Panc1 (cell line): Measurements from ENCODE around the gene ATG4B. TPM values are rescaled to one million over a fixed set of nuclear protein-coding genes. Genes with fewer than 3 reads are reported as not detected.
A peak's percentile ranks its signal among the peaks of the same experiment; 100 is the strongest.

Experiments
- ATAC-seq: fragments of 200-7000 bp; cut with Tn5 transposase; 2 replicates; pipeline ENCODE4 v1.9.1; 2020; ENCODE audit warnings: mild to moderate bottlenecking, moderate library complexity
- BruUV-seq: library from RNA; stranded (reverse); fragments of 400-500 nt; replicated peaks from 2 replicates; lab custom pipeline; 2021; lab: Mats Ljungman, UMichigan
- CTCF ChIA-PET: fragments of 300-600 bp; sonication (Branson Sonifier 250); formaldehyde crosslinking; loops from one replicate; lab custom pipeline; 2022; ENCODE audit warnings: antibody characterized with exemption; lab: Charles Lee
- POLR2A ChIA-PET: fragments of 300-600 bp; sonication (Branson Sonifier 250); formaldehyde crosslinking; loops from one replicate; lab custom pipeline; 2022; ENCODE audit warnings: antibody characterized with exemption; lab: Charles Lee
- DNase-seq: peaks from one replicate; pipeline ENCODE4 v3.0.0-alpha.2; 2010; ENCODE audit warnings: low read depth, low spot score
- H3K27ac ChIP-seq: 2 replicates; pipeline ENCODE4 v1.5.1; 2011; ENCODE audit warnings: mild to moderate bottlenecking, low read length, inconsistent platforms
- H3K27me3 ChIP-seq: fragments of 200-500 bp; sonication (Bioruptor generic); 2 replicates; pipeline ENCODE4 v1.6.0; 2014; ENCODE audit warnings: low read length, inconsistent platforms; ENCODE audit not compliant: control insufficient read depth, insufficient read depth
- H3K36me3 ChIP-seq: fragments of 200-500 bp; sonication (Bioruptor generic); 2 replicates; pipeline ENCODE4 v1.5.1; 2014; ENCODE audit warnings: inconsistent platforms, mild to moderate bottlenecking, low read length, moderate library complexity; ENCODE audit not compliant: control insufficient read depth, insufficient read depth
- H3K4me1 ChIP-seq: 2 replicates; pipeline ENCODE4 v1.5.1; 2011; ENCODE audit warnings: inconsistent platforms, mild to moderate bottlenecking, low read length, moderate library complexity; ENCODE audit not compliant: control insufficient read depth, insufficient read depth
- H3K4me3 ChIP-seq, 2 experiments: 2 replicates each; pipeline ENCODE4 v1.5.1; 2011 to 2012; ENCODE audit warnings: low read depth in 2 of 2, low read length in 2 of 2, mild to moderate bottlenecking in 2 of 2, inconsistent platforms in 1 of 2, moderate library complexity in 1 of 2
- H3K9me3 ChIP-seq: fragments of 200-500 bp; sonication (Bioruptor generic); 2 replicates; pipeline ENCODE4 v1.5.1; 2014; ENCODE audit warnings: low read depth, mild to moderate bottlenecking, inconsistent platforms, low read length, moderate library complexity; ENCODE audit not compliant: control insufficient read depth, insufficient read depth
- CTCF ChIP-seq: fragments of 450-650 bp; IDR thresholded peaks from 2 replicates; pipeline ENCODE4 v1.5.1; 2017; ENCODE audit warnings: mild to moderate bottlenecking
- POLR2AphosphoS5 ChIP-seq: IDR thresholded peaks from 2 replicates; pipeline ENCODE4 v1.6.1; 2012; ENCODE audit warnings: mild to moderate bottlenecking, low read depth, low read length, moderate library complexity
- SIN3A ChIP-seq: IDR thresholded peaks from 2 replicates; pipeline ENCODE4 v1.6.1; 2012; ENCODE audit warnings: low read depth, mild to moderate bottlenecking, low read length, moderate library complexity, borderline replicate concordance; ENCODE audit not compliant: insufficient read depth
- TCF7L2 ChIP-seq: IDR thresholded peaks from 2 replicates; pipeline ENCODE4 v1.6.1; 2011; ENCODE audit warnings: mild to moderate bottlenecking, low read depth, low read length, inconsistent platforms
- in situ Hi-C: cut with HindIII; loops from 2 replicates; pipeline ENCODE4 v1.10.0; 2016; ENCODE audit warnings: low sequenced_read_pairs, low pct_unique_long_range_greater_than_20kb
- intact Hi-C: fragments of 100-400 bp; cut with micrococcal nuclease; formaldehyde crosslinking; loops from one replicate; pipeline ENCODE4 v1.10.0; 2022; ENCODE audit not compliant: unreplicated experiment
- total RNA-seq: library from RNA; stranded (reverse); gene quantifications from one replicate; pipeline ENCODE4 v1.2.1, GENCODE V29; 2021; ENCODE audit not compliant: unreplicated experiment
- TF ChIP-seq, protein P1 (sequence below), 2 experiments: IDR thresholded peaks; 2 replicates each; pipeline ENCODE4 v1.6.1; 2011 to 2012; ENCODE audit warnings: low read depth in 2 of 2, control low read depth in 1 of 2, low read length in 1 of 2, mild to moderate bottlenecking in 1 of 2, moderate library complexity in 1 of 2; ENCODE audit not compliant: insufficient read depth in 1 of 2

The ATG4B gene
- total RNA-seq, 1 experiment from 2014 or later, result 84.2 TPM

DNA sequence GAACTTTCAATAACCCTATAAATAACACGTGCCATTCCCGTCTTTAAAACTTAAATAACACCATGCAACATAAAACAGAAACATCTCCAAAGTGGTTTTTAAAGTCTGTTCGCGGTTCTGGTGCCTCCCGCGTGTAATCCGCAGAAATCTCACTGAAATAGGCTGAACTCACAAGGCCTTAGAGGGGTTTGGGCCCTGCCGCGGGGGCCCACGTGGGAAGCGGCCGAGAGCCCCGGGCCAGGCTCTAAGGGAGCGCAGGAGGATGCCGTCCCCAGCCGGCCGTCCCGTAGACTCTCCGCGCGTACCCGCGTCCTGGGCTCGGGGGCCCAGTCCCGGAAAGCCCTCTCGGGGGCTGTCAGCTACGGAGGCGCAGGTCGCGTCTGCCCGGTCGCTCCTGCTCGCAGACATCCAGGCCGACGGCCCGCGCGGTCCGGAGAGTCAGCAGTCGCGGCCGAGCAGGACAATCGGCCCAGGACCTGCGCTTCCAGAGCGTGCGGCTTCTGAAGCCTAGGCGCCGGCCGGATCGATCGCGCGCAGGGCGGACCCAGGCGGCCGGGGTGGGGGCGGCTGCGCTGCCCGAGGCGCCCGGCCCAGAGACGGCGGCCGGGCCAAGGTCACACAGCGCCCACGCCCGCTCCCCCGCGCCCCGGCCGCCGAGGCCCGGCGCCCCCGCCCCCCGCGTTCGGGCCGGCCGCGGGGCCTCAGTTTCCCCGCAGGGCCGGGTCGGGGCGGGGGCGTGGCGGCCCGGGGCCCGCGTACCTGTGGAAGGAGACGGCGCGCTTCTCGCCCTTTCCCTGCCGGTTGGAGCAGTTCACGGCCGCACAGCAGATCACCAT lies 1.1 kb upstream of the ATG4B start:
- peaks cover 11% of the 10 kb centered on the region for H3K4me1 ChIP-seq
- TF ChIP-seq POLR2AphosphoS5, result no peak
- 0 out of 2 replicates have a peak, but pooled peaks have one; percentile 15 for TF ChIP-seq SIN3A
- ChIA-PET POLR2A (interaction anchor here (0.6 to 1.1 kb wide), 2 partner anchors 25 to 548 kb away, joined by 3 to 7 read pairs; no protein-coding TSS in a partner anchor), CTCF (no interaction called here)
- H3K27ac ChIP-seq, result peak overlapping the region; percentile 92
- BruUV-seq, result no TSS peak
- intact Hi-C loops (no loop called here), in situ Hi-C loops (no loop called here)
- peaks cover 3% of the 10 kb centered on the region; the same call in 1 of the 2 replicates for H3K36me3 ChIP-seq
- H3K4me3 ChIP-seq, result peak overlapping the region; percentile 63 to 65
- peak; percentile 66 for ATAC-seq
- H3K9me3 ChIP-seq, result peaks cover 5% of the 10 kb centered on the region; the same call in 1 of the 2 replicates
- H3K27me3 ChIP-seq, result no peaks in the 10 kb centered on the region
- no peak for DNase-seq

DNA sequence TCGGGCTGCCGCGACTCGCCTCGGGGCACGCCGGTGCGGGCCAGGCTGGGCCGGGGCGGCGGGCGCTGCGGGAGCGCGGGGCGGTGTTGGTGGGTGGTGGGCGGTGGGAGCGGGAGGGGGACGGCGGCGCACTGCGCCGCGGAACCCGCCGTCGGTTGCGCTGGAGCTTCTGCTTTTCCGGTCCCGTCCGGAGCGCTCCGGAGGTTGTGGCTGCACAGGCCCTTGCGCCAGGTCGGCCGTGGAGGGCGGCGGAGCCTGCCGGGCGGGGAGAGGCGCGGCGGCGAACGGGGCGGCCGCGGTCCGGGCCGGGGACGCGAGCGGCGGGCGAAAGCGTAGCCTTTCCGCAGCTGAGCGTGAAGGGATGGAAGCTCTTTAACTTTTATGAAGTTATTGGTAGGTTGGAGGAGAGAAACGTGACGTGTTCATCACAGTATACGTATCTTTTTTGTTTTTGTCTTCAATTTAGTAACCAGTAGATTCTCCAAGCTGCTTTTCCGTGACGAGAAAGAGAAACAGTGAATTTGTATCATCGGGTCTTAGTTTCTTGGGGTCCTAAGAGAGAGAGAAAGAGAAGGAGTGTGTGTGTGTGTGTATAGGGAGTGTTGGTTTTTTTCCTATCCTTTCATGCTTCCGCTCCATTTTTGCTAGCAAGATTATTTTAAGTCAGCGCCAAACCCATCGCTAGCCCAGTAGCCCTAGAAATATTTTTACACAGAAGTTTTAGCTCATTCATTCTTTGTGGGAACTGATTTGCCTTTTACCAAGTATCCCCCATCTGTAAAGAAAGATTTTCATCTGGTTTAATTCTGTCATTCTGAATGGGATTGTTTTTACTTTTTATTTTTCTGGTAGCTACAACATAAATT lies 535 bp downstream of the ATG4B start:
- peaks cover 11% of the 10 kb centered on the region for H3K4me1 ChIP-seq
- DNase-seq (no peak), ATAC-seq (peak; percentile 11)
- no peaks in the 10 kb centered on the region for H3K27me3 ChIP-seq
- in situ Hi-C loops (no loop called here), intact Hi-C loops (no loop called here)
- no TSS peak for BruUV-seq
- H3K4me3 ChIP-seq, result peak overlapping the region; percentile 65 to 82
- peaks cover 3% of the 10 kb centered on the region; the same call in 1 of the 2 replicates for H3K36me3 ChIP-seq
- ChIA-PET CTCF (no interaction called here), POLR2A (interaction anchor here (1.1 kb wide), 1 partner anchor 550 kb away, joined by 7 read pairs; no protein-coding TSS in a partner anchor)
- H3K9me3 ChIP-seq, result peaks cover 5% of the 10 kb centered on the region; the same call in 1 of the 2 replicates
- TF ChIP-seq, protein P1, sequence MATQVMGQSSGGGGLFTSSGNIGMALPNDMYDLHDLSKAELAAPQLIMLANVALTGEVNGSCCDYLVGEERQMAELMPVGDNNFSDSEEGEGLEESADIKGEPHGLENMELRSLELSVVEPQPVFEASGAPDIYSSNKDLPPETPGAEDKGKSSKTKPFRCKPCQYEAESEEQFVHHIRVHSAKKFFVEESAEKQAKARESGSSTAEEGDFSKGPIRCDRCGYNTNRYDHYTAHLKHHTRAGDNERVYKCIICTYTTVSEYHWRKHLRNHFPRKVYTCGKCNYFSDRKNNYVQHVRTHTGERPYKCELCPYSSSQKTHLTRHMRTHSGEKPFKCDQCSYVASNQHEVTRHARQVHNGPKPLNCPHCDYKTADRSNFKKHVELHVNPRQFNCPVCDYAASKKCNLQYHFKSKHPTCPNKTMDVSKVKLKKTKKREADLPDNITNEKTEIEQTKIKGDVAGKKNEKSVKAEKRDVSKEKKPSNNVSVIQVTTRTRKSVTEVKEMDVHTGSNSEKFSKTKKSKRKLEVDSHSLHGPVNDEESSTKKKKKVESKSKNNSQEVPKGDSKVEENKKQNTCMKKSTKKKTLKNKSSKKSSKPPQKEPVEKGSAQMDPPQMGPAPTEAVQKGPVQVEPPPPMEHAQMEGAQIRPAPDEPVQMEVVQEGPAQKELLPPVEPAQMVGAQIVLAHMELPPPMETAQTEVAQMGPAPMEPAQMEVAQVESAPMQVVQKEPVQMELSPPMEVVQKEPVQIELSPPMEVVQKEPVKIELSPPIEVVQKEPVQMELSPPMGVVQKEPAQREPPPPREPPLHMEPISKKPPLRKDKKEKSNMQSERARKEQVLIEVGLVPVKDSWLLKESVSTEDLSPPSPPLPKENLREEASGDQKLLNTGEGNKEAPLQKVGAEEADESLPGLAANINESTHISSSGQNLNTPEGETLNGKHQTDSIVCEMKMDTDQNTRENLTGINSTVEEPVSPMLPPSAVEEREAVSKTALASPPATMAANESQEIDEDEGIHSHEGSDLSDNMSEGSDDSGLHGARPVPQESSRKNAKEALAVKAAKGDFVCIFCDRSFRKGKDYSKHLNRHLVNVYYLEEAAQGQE (IDR thresholded peaks at IDR 0.05; ENCODE audit: insufficient read depth in 1 of 2, low read depth in 2 of 2, low read length in 1 of 2), result no peak
- TF ChIP-seq CTCF (no peak), POLR2AphosphoS5 (no peak), SIN3A (no peak; the same call in 1 of the 2 replicates), TCF7L2 (no peak)
- peak overlapping the region; percentile 68 for H3K27ac ChIP-seq
